Measurements from ENCODE around the gene ZEB1.
"Not testable (repeated sequence)": the region's sequence is repeated elsewhere in the genome, so short reads cannot be mapped to it uniquely, and the experiment has no call there.

Gene ZEB1

DNA sequence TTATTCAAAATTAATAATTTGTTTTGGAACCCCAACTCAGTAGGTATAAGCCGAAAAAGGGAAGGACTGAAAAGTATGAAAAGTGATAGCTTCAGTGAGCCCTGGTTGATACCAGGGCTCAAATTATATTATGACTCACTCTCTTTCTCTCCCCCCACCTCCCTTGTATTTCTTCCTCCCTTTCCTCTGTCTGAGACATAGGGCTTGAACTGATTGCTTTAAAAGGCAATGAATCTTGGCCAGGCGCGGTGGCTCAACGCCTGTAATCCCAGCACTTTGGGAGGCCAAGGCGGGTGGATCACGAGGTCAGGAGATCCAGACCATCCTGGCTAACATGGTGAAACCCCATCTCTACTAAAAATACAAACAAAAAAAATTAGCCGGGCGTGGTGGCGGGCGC is 108.3 kb downstream of the ZEB1 start:
- not testable (repeated sequence) for DNase-seq

DNA sequence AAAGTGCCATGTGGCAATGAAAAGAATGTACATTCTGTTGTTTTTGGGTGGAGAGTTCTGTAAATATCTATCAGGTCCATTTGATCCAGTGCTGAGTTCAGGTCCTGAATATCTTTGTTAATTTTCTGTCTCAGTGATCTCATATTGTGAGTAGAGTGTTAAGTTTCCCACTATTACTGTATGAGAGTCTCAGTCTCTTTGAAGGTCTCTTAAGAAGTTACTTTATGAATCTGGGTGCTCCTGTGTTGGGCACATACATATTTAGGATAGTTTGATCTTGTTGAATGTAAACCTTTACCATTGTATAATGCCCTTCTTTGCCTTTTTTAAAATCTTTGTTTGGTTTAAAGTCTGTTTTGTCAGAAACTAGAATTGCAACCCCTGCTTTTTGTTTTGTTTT is 109.5 kb downstream of the ZEB1 start:
- not testable (repeated sequence) for DNase-seq

DNA sequence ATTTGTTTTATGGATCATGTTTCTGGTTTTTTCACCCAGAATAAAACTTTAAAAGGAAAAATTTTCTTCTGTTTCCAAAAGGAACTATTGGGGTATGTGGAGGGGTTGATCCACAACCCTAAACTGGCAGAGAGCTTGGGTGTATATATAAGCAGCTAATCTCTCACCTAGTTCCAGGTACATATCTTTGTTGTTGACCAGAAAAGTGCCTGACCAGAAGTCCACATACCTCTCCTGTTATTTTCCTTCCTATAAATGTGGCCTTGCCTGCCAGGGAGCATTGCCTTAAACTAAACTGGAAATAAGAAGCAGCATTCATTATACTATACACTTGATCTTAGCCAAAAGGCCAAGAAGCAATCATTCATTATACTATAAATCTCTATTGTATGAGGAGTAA is 112.0 kb downstream of the ZEB1 start:
- no peak for DNase-seq

DNA sequence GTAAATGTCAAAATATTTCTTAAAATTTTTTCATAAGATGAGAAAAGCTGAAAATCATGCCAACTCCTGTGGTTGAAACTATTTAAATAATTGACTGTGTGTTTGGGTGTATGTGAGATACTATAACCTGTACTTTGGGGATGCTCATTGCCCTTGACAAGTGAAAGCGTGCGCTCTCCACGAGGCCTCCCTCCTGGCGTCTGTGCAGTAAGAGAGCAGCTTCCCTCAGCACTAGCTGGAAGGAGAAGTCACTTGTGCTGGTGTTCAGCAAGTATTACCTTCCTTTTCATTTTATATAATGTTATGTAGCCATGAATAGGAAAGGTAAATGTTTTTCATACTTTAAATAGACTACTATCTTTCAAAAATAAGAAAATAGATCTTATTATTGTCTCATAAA is 118.9 kb downstream of the ZEB1 start:
- DNase-seq: no peak

DNA sequence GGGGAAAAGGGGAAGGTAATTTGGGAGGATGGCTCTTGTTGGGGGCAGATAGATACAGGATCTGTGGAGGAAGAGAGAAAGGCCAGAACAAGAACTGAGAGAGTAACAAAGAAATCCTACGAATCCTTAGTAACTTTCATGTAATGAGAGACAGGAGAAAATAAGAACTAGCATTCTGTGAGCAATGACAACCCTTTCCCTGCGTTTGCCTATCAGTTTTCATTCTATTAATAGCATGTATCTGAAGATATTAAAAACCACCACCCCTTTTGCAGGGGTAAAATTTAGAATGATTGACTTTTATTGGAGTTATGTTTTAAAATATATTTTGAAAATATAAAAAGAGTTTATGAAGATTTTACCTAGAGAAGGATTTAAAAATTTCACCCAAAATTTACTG is 132.8 kb downstream of the ZEB1 start:
- no peak for DNase-seq

DNA sequence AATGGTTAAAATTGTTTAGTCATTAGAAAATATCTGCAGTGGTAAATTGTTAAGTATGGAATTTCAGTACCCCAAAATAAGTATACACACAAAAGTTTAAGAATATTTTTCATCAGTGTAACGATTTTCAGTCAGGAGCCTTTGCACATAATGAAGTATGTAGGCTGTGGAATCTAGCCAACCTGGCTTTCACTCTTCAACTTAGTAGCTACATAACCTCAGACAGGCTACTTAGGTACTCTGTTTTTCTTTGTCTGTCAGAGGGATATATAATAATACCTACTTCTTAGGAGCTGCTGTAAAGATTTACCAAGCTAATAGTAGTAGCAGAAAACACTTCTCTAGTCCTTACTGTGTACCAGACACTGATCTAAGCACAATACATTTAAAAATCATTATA is 137.5 kb downstream of the ZEB1 start:
- DNase-seq: no peak

DNA sequence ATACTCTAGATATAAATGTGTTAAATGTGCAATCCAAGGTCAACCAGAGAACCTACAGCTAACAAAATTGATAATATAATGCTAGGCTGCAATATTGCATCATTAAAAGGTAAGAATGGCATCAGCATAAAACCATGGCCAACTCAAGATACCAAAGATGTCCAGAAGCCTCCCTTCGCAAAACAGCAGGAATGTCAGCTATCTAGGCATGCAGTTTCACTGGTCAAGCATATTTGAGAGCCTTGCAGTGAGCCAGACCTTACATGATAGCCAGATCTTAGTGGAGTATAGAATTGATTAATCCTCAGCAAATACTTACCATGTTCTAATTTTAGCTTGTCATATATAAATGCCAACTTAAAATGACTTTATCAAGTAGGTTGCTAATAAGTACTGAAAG is 138.8 kb downstream of the ZEB1 start:
- no peak for DNase-seq

DNA sequence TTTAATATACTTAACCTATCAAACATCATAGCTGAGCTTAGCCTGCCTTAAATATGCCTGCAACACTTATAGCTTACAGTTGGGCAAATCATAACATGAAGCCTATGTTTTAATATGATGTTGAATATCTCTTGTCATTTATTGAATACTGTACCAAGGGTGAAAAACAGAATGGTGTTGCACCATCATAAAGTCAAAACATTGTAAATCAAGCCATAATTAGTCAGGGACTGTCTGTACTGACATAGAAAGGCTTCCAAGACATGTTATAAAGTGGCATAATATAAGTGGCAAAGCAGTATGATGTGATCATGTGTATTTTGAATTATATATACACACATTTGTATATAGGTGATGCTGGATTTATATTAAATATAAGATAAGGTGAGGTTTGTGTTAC is 140.0 kb downstream of the ZEB1 start:
- DNase-seq: no peak

DNA sequence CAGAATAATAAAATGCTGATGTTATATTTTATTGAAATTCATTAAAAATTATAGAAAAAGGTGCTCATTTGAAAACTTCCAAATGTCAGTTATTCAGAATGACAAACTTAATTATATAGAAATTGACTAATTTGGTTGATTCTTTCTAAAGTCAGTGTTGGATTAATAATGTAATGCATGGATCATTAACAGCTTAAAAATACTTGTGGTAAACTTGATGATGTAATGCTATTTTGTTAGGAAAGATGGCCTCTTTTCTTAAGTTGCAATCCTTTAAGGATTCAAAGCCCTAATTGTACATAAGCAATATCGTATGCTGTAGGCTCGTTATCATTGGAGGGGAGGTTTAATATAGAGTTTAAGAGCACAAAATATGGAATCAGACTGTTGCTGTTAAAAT is 141.2 kb downstream of the ZEB1 start:
- no peak for DNase-seq

DNA sequence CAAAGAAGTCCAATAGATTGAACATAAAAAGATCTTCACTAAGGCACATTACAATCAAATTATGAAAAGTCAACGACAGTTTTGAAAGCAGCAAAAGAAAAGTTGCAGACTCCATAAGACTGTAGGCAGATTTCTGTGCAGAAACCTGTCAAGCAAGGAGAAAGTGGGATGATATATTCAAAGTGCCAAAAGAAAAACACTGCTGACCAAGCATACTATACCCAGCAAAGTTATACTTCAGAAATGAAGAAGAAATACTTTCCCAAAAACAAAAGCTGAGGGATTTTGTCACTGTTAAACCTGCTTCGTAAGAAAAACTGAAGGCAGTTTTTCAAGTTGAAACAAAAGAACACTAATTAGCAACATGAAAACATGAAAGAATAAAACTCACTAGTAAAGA is 145.5 kb downstream of the ZEB1 start:
- DNase-seq: no peak

DNA sequence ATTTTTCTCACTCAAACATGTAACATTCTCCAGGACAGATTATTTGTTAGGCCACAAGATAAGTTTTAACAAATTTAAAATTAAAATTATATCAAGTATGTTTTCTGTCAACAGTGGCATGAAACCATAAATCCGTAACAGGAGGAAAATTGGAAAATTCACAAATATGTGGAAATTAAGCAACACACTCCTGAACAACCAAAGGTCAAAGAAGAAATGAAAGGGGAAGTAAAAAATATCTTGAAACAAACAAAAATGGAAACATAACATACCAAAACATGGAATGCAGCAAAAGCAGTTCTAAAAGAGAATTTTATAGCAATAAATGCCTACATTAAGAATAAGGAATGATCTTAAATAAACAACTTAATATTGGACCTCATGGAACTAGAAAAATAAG is 147.3 kb downstream of the ZEB1 start:
- no peak for DNase-seq

DNA sequence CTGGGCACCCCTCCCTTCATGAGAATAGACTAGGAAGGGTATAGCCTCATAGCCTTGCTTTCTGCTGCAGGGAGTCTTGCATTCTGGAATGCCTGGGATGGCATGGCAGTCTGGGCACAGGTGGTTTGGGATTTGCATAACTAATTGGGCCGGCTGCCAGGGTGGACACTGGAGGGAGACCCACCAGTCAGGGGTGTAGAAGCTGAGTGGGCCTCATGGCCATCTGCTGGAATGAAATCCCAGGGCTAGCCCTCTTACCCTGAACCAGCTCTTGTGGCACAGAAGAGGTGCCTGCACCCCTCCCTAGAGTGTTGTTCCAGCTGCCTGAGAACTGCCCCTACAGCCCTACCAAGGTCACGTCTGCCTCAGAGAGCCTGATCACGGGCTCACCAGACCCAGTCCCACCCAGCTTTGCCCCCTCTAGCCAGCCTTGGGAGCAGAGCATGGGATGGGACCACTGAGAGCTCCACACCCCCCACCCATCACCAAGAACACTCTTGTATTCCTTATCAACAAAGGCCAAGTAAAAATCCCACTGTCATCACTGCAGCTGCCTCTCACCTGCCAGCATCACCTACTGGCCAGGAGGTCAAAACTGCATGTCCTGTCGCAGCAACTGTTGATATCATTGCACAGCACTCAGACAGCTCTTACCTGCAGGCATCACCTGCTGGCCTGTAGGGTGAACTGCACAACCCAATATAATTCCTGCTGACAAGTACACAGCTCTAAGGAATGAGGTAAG is 148.9 kb downstream of the ZEB1 start:
- no peak for DNase-seq

DNA sequence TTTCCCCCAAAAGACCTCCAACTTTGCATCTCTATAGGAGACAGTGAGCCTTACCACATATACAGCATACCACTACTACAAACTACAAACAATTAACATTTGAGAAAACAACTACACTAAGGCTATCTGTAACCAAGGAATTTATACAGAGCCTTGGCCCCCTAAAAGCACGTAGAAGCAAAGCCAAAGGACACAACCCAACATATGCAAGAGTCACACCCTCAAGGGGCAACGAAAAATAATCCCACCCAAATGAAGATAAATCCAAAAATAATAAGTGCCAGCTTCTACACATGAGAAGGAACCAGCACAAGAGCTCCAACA is 149.5 kb downstream of the ZEB1 start:
- DNase-seq: no peak

DNA sequence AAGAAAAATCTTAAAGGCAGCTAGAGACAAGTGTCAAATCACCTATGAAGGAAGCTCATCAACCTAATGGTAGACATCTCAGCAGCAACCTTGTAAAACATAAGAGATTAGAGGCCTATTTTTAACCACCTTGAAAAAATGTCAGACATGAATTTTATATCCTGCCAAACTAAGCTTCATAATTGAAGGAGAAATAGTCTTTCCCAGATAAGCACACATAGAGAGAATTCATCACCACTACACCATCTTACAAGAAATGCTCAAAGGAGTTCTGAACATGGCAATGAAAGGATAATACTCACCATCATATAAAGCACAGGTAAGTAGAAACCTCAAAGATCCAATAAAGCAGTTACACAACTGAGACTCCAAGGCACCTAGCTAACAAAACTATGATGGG is 156.5 kb downstream of the ZEB1 start:
- no peak for DNase-seq

DNA sequence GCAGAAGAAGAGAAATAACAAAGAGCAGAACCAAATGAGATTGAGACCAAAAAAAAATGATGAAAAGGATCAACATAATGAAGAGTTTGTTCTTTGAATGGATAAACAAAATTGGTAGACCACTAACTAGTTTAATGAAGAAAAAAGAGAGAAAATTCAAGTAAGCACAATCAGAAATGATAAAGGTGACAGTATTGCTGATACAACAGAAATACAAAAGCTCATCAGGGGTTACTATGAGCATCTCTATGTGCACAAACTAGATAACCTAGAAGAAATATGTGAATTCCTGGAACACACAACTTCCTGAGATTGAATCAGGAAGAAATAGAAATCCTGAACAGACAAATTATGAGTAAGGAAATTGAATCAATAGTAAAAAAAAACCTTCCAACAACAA is 157.1 kb downstream of the ZEB1 start:
- no peak for DNase-seq

DNA sequence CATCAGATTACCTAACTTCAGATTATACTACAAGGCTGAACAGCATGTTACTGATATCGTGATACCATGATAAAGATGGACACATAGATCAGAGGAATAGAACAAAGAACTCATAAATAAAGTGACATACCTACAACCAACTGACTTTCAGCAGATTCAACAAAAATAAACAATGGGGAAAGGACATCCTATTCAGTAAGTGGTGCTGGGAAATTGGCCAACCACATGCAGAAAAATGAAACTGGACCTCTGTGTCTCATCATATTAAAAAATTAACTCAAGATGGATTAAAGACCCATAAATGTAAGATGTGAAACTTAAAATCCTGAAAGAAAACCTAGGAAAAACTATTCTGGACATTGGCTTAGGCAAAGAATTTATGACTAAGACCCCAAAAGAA is 158.6 kb downstream of the ZEB1 start:
- DNase-seq: no peak

DNA sequence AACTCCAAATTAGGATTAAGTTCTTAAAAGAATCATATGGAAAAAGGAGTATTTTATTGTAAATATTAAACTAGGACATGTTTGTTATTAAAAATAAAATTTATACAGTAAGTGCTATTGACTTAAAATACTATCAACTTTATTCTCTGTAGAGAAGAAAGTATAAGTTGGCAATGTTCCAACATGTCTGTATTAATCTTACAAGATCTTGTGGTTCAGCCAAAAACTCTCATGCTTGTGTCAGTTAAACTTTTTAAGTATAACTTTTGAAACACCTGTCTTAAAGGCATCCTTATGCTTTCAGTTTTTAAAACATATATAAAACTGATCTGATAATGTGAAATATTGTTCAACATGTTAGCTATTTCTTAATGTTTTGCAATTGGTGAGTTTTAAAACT is 160.7 kb downstream of the ZEB1 start:
- no peak for DNase-seq

DNA sequence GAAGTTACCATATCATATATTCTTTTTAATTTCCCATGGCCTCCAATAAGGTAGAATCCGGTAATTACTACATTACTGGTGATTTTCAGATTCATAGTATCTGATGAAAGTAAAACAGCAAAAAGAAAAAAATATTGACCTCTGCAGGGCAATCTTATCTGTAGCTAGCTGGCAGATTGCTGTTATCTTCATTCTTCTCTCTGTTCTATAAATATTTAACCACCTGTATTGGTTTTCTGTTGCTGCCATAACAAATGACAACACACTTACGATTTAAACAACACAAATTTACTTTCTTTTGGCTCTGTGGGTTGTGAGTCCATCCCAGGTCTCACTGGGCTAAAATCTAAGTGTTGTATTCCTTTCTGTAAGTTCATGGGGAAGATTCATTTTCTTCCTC is 164.5 kb downstream of the ZEB1 start:
- no peak for DNase-seq

DNA sequence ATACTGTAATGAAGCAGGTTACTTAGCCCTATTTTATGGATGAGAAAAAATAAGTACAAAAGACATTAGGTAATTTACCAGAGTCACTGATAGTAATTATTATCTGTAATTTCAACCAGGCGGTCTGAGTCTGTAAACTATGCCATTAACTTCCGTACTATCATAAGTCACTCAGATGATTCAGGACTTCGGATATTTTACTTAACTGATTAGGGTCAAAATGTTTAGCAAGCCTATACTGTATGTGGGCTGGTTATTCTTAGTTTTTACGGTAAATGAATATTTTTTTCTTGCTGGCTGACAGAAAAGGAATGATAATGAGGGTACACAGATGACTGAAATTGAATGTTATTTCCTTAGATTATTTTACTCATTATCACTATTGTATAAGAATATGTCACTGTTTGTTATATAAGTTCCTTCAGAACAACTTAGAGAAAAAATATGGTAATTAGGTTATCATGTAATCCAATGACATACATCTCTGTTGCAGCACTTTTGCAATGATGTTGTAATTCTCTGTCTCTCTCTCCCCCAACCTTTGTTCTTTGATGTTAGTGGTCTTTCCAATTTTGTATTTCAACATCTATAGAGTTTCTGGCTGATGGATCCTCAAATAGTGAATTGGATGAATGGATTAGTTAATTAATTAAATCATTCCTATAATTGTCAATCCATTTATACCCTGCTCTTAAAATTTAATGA is 165.6 kb downstream of the ZEB1 start:
- no peak for DNase-seq

DNA sequence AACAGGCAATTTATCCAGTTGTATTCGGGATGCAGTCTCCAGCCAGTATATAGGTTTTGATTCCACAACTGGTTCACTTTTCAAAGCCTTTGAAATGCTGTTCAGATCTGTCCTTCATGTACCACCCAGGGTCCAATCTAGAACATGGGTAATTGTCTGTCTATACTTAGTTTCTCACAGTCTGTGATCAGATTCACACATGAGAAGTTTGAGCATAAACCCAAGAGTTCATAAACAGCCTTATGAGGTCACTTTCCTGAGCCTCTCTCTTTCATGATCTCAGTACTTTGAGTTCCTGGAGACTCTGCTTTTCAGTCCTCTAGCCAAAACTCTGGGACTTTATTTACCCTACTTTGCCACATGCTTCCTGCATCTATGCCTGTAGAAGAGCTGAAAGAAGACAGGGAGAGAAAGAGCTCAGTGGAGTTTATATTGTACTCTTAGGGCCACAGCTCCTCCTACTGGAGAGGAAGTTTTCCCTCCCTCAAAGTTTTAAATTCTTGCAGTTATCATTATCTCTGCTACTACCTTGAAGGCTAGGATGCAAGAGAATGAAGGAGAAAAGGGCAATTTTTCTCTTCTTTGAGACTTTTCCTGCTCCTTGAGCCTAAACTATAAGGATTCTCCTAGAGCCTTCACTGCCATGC is 172.0 kb downstream of the ZEB1 start:
- no peak for DNase-seq

DNA sequence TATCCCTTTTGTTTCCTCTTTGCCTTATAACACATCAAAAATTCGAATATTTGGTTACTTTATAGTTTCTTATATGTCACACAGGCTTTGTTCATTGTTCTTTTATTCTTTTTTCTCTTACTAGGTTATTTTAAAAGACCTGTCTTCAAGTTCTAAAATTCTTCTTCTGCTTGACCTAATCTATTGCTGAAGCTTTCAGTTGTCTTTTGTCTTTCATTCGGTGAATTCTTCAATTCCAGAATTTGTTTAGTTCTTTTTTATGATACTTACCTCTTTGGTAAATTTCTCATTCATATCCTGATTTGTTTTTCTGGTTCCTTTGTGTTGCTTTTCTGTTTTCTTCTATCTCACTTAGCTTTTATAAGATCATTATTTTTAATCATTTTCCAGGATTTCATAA is 188.4 kb downstream of the ZEB1 start:
- DNase-seq: no peak

DNA sequence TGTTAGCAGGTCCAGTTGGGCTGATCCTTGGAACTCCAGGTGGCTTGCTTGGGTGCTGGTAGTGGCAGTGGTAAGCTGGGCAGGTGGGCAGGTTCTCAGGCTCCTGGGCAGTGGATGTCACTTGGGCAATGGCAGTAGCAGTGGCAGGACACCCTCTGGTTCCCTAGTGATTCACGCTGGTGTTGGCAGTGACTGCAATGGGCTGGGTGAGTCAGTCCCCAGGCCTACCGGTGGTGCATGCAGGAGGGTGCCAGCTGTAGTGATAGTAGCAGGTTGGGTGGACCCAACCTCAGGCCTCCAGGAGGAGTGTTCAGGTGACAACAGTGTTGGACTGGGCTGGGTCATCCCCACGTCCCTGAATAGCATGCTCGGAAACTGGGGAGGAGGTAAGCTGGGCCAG is 189.2 kb downstream of the ZEB1 start:
- DNase-seq: no peak

DNA sequence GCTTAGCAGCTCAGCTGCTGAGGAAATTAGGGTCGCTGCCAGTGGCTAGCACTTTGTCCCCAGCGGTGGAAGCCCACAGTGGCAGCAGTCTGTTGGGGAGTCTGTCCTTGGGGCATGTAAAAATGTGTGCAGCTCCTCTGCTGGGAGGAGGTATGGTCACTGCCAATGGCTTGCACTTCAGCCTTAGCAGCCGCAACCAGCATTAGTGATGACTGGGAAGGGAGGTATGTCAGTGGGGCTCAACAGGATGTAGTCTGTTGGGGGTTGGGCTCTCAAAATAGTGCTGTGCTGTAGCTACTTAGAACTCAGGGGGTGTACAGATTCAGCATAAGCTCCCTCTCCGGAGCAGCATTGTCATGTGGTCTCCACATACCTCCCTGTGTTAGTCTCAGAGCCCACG is 189.9 kb downstream of the ZEB1 start:
- no peak for DNase-seq

DNA sequence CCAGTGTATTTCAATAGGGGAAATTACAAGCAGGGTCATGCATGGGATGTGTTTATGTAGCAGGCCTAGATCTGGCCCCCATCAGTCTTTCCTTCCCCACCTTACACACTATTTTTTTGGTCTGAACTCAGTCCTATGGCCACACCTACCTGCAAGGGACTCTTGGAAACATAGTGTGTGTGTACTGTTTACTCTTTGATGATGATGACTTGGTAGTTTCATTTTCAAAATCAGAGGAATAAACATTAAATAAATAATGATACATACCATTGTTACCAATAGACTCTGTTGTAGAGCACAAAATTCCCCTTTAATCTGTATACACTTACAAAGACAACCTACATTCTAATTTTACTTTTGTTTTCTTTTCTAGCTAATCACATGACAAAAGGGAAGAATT is 191.0 kb downstream of the ZEB1 start:
- DNase-seq: no peak

DNA sequence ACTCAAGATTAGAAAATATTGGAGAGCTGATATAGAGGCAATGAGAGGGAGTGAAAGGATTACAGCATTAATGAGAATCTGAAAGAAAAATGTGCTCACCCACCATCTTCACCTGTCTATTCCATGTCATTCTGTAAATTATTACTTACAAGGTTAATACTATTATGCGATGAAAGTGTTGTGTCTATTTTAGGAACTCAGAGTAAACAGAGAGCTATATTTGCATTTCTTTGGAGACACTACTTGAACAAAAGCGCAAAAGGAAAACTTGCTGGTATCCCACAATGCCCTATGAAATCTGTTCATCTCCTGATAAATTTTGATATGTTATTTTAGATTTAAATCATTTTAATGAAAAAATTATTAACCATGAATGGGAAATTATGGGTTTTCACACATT is 196.1 kb downstream of the ZEB1 start:
- no peak for DNase-seq
